HG03521 (cell line): Measurements from ENCODE around the gene NYNRIN.

Experiments used
- ATAC-seq: cut with Tn5 transposase; IDR thresholded peaks from one replicate; pipeline ENCODE4 v1.9.1; 2021; ENCODE audit warnings: mild to moderate bottlenecking, moderate library complexity; ENCODE audit not compliant: unreplicated experiment

The NYNRIN gene

DNA sequence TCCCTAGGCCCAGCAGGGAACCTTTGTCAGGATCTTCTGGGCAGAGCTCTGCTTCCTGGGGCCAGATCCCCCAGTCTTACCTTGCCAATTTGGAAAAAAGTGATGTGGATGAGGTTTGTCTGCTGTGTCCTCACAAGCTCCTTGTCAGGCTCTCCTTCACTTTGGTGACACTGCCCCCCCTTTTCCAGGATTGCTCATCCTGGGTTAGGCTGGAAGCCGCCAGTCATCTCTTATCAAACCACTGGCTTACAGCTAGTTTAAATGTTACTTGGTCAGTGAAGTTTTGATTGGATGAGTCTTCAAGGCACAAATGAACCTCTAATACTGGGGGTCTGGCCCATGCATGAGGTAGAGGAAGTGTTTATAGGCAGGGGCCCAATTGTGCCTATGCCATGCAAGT is 15.3 kb downstream of the NYNRIN start:
- ATAC-seq: no peak

GRCh38 chr14:24414732-24415420 is 16.1 kb downstream of the NYNRIN start:
- ATAC-seq: no peak

DNA sequence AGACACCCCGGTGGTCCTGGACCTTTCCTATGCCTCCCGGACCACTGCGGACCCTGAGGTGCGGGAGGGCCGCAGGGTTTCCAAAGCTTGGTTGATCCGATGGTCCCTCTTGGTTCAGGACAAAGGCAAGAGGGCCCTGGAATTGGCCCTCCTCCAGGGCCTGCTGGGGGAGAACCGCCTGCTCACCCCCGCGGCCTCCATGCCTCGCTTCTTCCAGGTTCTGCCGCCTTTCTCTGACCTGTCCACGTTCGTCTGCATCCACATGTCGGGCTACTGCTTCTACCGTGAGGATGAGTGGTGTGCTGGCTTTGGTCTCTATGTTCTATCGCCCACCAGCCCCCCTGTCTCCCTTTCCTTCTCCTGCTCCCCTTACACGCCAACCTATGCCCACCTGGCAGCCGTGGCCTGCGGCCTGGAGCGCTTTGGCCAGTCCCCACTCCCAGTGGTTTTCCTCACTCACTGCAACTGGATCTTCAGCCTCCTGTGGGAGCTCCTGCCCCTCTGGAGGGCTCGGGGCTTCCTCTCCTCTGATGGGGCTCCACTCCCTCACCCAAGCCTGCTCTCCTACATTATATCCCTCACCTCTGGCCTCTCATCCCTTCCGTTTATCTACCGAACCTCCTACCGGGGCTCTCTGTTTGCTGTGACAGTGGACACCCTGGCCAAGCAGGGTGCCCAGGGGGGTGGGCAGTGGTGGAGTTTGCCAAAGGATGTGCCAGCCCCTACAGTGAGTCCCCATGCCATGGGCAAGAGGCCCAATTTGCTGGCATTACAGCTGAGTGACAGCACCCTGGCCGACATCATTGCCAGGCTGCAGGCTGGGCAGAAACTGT is 16.8 kb downstream of the NYNRIN start:
- no peak for ATAC-seq

DNA sequence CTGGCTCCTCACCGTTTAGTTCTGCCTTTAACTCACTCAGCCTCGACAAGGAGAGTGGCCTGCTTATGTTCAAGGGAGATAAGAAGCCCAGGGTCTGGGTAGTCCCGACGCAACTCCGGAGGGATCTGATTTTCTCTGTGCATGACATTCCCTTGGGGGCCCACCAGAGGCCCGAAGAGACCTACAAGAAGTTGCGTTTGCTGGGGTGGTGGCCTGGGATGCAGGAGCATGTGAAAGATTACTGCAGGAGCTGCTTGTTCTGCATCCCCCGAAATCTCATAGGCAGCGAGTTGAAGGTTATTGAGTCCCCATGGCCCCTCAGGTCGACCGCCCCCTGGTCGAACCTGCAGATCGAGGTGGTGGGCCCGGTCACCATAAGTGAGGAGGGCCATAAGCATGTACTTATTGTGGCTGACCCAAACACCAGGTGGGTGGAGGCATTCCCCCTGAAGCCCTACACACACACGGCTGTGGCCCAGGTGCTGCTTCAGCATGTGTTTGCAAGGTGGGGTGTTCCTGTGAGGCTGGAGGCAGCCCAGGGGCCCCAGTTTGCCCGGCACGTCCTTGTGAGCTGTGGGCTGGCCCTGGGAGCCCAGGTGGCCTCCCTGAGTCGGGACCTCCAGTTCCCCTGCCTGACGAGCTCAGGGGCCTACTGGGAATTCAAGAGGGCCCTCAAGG is 17.6 kb downstream of the NYNRIN start:
- no peak for ATAC-seq

- ATAC-seq: no peak
Observed at GRCh38 chr14:24416932-24417619, 18.3 kb downstream of the NYNRIN start.

DNA sequence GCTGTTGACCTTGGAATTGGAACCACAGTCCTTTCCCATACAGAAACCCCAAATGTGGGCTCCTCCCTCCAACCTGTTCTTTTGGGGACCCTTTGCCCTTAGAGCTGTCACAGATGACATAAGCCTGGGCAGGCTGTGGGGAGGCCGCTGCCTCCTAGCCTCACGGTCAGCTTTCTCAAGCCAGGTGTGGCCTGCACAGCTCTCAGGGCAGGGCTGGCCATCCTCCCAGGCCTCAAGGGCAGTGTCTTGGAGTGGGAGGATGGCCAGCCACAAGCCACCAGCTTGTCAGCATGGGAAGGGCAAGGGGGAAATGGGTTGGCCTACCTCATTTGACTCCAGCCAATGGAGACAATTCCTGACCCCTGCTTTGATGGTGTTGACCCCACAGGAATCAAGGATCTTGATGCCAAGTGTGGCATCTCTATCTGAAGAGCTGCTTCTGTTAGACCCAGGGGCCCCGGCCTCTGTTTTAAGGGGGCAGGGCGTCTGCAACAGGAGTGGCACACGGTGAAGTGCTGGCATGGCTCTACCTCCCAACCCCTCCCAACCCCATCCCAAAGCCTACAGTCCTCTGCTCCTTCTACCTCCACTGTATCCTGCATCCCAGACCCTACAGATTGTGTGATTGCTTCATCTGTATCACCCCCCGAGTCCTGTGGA is 19.2 kb downstream of the NYNRIN start:
- no peak for ATAC-seq

DNA sequence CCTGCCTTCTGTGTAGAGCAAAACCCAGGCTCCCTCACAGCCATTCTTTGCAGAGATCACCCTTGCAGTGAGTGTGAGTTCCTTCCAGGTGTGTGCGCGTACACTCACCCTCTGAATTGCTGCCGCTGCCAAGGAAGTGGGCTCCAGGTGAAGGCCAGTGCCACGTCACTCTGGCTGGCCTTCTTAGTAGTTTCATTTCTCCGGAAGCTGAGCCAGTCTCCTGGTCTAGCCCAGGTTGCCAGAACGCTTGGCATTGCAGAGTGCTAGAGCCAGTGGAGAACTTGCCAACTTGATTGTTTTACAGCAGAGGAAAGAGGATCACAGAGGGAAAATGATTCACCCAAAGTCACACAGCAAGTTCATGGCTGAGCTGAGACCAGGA is 19.7 kb downstream of the NYNRIN start:
- ATAC-seq: no peak

GRCh38 chr14:24422261-24422660 is 23.5 kb downstream of the NYNRIN start:
- no peak for ATAC-seq

- no peak for ATAC-seq
Observed at GRCh38 chr14:24422694-24423601, 24.1 kb downstream of the NYNRIN start.

DNA sequence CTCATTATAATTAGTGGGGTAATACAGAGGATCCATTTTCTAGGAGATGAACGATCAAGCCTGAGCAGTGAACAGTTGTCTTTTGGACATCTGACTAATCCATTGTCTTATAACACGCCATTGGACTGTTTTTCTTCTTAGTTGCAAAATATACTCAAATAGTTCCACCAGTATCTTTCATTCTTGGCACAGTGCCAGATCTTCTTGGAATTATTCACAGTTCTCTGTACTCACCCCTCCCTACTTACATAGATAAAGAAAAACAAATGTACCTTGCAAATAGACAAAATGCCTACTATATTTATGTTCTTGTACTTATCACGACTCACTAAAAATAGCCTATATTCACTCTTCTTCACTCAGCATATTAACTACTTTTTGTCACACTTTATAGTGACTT is 26.9 kb downstream of the NYNRIN start:
- no peak for ATAC-seq

GRCh38 chr14:24426150-24426911 is 27.5 kb downstream of the NYNRIN start:
- no peak for ATAC-seq

- no peak for ATAC-seq
Observed at GRCh38 chr14:24426912-24427536, 28.2 kb downstream of the NYNRIN start.

GRCh38 chr14:24427537-24428508 is 29.0 kb downstream of the NYNRIN start:
- no peak for ATAC-seq

- ATAC-seq: no peak
Observed at GRCh38 chr14:24428628-24429394, 30.0 kb downstream of the NYNRIN start.

GRCh38 chr14:24429395-24430142 is 30.8 kb downstream of the NYNRIN start, which contains the start of the genes CBLN3 and KHNYN:
Gene CBLN3 (minus strand): TSS chr14:24429668. CDS start chr14:24429054, 614 bp downstream.
Gene KHNYN (plus strand): TSS chr14:24429954. CDS start chr14:24430731, 777 bp downstream.
- peak; percentile 80 for ATAC-seq
